ACHN (cell line): ENCODE results near the gene HIPK3.
"Not testable (repeated sequence)": the region's sequence is repeated elsewhere in the genome, so short reads cannot be mapped to it uniquely, and the experiment has no call there.

Experiments
- DNase-seq: peaks from one replicate; pipeline ENCODE4 v3.0.0-alpha.2; 2015
- in situ Hi-C: cut with HindIII; loops from 2 replicates; pipeline ENCODE4 v1.10.0; 2017; ENCODE audit warnings: low sequenced_read_pairs, low pct_ligation_motif_present, low pct_unique_long_range_greater_than_20kb

Gene HIPK3

DNA sequence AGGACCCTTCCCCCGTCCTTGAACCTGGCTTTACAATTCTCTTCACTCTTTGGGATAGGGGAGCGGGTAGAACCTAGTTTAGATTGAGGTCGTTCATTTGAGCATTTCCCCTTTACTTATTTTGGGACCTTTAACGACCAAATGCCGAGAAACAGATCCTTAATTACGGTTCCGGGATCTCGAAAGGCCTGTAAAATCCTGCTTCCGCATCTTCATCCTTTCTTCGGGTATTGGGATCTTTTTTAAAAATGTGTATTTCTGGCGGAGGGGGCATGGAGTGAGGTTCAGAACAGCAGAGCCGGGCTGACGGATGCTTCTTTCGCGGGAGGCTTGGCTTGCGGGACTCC lies 395 bp upstream of the HIPK3 start:
- no peak for DNase-seq
- in situ Hi-C loops, result no loop called here

DNA sequence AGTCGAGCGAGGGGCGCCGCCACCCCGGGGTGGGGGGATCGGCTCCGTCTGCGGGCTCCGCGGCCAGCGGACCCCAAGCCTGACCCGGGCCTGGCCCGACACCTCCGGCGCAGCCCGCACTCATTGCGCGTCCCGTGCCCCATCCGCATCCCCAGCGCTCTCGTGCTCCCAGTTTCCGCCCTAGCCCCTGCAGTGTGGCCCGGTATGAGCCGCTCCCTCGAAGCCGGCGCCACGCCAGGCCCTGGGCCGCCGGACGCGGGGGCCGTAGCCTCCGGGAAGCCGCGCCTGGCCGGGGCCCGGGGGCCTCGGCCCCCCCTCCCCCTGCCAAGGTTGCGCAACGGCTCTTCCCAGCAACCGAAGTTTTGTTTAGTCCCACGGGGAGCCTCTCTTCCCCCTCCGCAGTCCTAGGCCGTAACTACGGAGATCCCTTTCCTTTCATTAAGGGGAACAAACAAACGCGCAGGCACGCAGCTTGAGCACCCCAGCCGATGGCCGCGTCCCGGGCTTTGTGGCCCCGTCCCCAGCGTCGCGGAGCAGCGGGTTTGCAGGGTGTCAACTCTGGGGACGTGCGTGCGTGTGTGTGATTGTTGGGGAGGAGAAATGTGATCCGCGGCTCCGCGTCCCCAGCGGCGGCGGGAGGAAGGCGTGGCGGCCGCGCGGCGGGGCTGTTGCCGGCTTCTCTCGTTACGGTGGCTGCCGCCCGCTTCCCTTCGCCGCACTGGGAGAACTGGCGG lies 883 bp downstream of the HIPK3 start:
- in situ Hi-C loops, result no loop called here
- DNase-seq, result peak; percentile 80

DNA sequence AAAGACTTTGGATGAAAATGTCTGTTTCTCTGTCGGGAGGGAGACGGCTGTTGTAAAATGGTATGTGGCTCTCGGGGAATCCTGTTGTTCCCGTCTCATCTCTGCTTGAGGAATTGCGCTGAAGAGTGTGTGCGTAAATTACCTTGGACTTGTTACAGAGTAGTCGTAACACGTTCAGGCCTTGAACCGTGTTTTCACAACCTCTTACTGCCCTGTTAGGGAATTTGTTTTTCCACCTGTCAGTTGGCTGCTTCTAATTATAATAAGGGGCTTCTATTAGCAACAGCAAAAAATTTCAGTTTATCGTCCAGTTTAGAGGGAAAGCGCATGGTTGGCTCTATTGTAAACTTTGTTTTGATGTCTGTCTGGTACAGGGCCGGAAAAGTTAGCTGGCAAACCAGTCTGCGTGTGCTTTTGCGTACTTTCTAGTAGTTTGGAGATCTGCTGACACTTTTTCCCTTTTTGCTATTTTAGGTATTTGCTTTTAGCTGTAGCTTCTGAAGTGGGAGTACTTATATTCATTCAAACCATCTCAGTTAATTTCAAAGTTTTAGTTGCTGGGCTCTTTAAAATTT lies 1.5 kb downstream of the HIPK3 start:
- in situ Hi-C loops, result no loop called here
- DNase-seq, result no peak

DNA sequence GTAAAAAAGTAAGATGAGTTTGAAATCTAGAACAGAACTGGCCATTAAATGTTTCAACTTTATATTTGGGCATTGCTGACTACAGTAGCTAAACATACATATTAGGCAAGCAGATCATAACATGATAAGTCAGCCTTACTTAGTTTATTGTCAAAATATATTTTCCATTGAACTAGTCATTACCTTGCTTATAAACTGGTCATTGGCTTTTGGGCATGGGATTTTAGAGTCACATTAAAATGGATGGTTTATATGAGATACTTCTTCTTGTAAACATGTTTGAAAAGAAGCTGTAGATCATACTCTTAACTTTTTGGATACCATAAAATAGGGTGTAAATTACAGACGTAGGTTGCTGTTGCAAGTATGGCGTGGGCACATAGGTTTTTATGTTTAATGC lies 2.7 kb downstream of the HIPK3 start:
- in situ Hi-C loops, result no loop called here
- DNase-seq, result no peak

DNA sequence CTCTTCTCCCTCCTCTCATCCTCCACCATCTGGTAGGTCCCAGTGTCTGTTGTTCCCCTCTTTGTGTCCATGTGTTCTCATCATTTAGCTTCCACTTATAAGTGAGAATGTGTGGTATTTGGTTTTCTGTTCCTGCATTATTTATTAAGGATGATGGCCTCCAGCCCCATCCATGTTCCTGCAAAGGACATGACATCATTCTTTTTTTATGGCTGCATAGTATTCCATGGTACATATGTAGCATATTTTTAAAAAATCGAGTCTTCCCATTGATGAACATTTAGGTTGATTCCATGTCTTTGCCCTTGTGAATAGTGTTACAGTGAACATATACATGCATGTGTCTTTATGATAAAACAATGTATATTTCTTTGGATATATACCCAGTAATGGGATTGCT lies 4.2 kb downstream of the HIPK3 start:
- DNase-seq, in situ Hi-C loops: not testable (repeated sequence)

DNA sequence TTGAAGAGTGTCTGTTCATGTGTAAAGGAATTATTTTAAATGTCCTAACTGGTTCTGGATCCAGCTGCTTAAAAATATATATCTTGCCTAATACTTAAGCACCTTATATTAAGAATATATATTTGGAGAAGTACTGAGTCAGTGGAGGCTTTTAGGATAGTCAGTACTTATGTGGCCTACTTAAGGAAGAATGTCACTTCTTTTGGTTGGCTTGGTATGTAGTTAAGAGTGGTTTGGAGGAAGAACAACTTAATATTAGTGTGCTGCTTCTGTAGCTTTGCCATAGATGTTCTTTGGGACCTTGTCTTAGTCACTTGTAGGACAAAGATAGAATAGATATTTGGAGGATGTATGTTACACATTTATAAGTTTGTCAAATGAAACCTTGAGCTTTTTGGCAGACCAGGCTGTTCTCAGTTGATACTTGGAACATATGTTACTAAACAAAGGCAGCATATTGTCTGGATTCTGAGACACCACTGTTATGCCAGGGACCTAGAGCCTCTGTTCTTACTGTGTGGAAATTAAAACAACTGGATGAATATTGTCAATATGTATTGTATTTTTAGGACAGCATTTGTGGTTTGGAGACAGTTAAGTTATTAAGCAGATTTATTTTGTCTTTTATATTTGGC lies 4.9 kb downstream of the HIPK3 start:
- in situ Hi-C loops, result no loop called here
- DNase-seq, result no peak

DNA sequence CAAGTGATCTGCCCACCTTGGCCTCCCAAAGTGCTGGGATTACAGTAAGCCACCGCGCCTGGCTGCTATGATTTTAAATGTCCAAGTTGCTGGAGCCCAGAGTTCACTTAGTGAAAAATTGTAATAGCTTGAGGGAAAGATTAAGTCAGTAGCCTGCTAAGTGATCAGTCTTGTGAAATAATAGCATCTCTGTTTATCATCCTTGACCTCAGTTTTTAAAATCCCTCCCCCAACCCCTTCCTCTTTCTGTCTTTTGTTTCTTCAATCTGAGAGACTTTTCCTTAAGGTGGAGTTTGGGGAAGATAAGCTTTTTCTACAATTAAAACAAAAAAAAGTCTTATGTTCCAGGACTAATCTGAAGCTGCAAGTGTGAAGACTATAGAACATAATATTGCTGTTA lies 6.4 kb downstream of the HIPK3 start:
- no peak for DNase-seq
- in situ Hi-C loops, result no loop called here

DNA sequence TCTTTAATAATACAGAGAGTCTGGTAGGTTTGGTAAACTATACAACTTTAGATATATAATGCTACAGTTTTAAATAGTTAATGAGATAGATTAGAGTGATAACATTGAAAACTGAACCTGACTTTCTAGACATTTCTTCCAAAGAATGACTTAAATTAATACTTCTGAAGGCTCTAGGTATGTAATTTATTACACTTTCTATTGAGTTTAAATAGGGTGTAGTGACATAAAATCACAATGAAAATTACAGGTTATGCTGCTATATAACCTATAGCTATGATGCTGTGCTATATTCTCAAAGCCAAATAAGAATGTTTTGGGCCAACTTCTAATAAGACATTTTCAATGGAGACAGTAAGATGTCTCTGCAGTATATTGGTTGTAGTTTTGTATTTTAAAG lies 7.7 kb downstream of the HIPK3 start:
- DNase-seq, result no peak
- in situ Hi-C loops, result no loop called here

DNA sequence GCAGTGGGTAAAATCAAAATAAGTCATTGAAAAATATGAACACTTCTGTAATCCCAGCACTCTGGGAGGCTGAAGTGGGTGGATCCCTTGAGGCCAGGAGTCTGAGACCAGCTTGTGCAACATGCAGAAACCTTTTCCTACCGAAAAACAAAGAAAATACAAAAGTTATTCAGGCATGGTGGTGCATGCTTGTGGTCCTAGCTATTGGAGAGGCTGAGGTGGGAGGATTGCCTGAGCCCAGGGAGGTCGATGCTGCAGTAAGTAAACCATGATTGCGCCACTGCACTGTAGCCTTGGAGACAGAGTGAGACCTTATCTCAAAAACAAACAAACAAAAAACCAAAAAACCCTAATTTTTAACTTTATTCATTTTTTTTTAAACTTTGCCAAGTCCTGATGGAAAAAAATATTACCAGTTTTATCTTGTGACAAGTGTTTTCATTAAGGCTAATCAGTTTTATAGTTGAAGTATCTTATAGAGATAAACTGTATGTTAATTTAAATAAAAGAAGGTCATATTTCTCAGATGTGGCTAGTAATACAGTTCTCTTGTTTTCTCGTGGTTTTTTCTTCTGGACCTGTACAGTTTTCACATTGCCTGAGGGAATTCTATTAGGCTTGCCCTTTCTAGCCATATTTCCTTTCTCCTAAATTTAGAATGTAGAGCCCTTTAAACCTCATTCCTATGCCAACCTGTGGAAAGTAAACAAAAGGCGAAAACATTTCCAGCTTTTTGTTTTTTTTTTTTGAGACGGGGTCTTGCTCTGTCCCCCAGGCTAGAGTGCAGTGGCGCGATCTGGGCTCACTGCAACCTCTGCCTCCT lies 9.4 kb downstream of the HIPK3 start:
- in situ Hi-C loops, result no loop called here
- no peak for DNase-seq

DNA sequence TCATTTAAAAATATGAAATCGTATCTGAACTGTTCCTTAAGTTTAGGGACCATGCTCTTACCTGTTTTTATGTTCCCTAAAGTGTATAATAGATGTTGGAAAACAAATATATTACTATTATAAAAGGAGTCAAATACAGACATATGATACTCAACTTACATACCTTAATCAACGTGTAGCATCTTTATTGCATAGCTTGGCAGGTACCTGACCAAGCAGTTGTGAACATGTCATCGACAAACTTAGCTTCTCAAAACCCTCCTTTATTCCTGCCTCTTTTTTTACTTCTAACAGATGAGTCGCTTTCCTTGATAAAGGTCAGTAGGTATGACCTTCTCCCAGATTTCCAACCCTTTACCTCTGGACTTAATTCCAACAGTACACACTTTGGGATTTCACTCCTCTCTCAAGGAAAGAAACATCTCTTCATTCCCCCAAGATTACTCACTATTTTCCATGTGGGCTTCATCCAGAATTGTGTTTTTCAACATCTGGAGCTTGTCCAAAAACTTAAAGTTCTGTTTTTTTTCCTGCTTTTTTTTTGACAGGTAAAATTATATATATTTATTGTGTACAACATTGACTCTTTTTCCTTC lies 11.9 kb downstream of the HIPK3 start:
- DNase-seq, result no peak
- in situ Hi-C loops, result no loop called here

DNA sequence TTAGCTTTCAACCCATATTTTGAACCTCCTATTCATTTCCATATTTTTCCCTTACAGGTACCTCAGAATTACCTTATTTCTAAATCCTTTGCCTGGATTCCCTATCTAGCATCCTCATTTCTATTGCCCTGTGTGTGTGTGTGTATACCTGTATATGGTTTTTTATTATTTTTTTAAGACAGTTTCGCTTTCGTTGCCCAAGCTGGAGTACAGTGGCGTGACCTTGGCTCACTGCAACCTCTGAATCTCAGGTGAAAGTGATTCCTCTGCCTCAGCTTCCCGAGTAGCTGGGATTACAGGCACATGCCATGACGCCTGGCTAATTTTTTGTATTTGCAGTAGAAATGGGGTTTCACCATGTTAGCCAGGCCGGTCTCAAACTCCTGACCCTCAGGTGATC lies 12.6 kb downstream of the HIPK3 start:
- no peak for DNase-seq
- in situ Hi-C loops, result no loop called here

DNA sequence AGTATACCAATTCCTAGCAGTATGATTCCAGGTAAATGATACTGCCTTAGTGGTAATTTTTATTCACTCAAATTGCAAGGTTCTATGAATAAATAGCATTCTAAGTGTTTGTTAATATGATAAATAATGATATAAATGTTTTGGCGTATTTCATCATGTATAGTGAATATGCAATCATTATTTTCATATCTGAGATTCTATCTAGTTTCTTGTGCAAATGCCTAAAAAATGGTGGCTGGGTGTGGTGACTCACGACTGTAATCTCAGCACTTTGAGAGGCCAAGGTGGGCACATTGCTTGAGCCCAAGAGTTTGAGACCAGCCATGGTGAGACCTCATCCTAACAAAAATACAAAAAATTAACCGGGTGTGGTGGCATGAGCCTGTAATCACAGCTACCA lies 13.9 kb downstream of the HIPK3 start:
- no peak for DNase-seq
- in situ Hi-C loops, result no loop called here

DNA sequence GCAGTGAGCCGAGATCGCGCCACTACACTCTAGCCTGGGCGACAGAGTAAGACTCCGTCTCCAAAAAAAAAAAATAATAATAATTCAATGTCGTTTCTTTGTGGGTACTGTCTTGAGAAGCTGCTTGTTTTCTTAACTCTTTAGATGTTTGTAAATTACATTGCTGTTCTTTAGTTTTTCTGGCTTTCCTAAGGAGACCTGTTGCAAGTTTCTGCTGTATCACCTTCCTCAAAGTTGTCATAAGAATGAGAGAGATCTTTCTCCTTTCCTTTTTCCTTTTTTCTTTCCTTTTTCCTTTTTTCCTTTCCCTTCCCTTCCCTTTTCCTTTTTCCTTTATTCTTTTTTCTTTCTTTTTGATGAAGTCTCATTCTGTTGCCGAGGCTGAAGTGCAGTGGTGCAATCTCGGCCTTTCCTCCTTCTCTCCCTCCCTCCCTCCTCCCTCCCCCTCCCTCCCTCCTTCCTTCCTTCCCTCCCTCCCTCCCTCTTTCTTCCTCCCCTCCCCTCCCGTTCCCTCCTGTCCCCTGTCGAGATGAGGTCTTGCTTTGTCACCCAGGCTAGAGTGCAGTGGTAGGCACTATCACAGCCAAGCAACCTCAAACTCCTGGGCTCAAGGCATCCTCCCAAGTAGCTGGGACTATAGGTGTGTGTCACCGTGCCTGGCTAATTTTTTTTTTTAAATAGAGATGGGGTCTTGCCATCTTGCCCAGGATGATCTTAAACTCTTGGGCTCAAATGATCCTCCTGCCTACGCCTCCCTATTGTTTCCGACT lies 15.3 kb downstream of the HIPK3 start:
- DNase-seq, result no peak
- in situ Hi-C loops, result no loop called here

DNA sequence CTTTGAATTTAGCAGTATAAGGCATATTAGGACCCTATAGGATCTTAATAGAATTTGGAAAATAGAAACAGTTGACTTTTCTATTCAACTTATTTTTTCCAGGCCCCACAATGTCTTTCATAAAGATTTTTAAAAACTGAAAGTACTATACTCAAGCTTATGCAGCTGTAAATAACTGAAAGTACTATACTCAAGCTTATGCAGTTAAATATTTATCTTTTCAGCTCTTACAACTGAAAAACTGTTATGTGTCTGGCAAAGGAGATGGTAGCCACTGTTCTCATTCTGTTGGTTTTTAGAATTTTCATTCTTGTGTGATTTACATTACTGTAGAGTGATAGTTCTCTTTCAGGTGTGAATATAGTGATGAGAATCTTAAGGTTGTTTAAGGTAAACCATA lies 16.5 kb downstream of the HIPK3 start:
- in situ Hi-C loops, result no loop called here
- DNase-seq, result no peak

DNA sequence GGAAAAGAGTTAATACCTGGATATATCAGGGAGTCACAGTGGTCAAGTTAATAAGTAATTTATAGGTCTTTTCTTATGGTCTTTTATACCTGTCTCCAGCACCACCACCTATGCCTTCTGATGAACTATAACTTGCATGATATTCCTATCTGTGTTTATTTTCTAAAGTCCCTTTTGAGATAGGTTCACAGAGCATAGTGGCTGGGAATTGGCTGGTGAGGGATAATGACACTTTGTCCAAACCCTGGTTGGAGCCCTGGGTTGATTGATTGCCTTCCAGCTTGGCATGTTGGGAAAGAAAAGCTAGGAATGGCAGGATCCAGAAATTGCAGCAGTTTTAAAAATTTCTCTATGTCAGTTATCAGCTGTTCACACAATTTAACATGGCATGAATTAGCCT lies 23.2 kb downstream of the HIPK3 start:
- DNase-seq, result no peak
- in situ Hi-C loops, result no loop called here

DNA sequence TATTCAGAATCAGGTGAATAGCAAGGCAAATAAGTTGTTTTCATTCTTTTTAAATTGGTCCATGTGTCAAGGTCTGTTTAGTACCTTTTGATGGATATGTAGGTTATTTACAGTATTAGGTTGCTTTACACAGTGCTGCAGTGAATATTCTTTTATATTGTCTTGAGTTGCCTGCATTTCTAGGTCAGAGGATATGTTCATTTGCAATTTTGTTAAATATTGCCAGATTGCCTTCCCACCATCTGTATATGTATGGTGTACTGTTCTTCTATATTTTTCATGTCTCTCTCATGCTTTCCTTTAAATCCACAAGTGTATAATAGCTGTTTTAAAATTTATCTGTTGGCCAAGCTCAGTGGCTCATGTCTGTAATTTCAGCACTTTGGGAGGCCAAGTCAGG lies 24.6 kb downstream of the HIPK3 start:
- DNase-seq, result no peak
- in situ Hi-C loops, result no loop called here

DNA sequence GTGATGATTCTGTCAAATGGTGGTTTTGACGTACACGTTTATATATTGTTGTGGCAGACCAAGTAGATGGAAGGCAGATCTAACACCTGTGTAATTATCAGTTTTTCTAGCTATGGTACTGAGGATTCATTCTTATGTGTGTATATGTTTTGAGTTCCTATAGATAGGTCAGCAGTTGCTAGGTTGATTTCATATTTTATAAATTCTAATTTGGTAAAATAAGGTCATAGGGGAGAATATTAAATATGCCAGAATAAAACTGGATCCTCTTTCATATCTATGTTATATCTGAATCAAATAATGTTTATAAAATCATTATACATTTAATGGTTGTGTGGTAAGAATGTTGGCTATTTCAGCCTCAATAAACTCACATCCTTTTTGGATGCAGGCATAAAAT lies 27.6 kb downstream of the HIPK3 start:
- in situ Hi-C loops, result no loop called here
- DNase-seq, result no peak

DNA sequence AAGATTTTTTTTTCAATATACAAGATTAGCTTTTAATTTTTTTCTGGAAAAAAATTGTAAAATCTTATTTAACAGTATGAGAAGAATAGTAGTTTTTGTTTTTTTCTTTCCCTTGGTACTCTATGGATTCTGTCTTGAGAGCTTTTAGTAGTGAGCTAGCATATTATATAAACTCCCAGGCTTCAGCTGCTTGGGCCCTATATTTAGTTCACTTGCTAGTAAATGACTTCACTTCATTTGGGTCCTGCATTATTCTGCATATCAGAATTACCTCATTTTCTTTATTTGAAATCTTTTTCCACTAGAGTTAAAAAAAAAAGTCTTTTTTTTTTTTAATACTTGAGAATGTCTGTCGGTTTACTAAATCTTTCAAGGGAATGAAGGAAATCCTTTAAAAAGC lies 33.1 kb downstream of the HIPK3 start:
- no peak for DNase-seq
- in situ Hi-C loops, result no loop called here
